ENCODE data around the gene MMRN1. TPM values are rescaled to one million over a fixed set of nuclear protein-coding genes. Genes with fewer than 3 reads are reported as not detected.

Gene MMRN1
- total RNA-seq, 1 donor = not detected

DNA sequence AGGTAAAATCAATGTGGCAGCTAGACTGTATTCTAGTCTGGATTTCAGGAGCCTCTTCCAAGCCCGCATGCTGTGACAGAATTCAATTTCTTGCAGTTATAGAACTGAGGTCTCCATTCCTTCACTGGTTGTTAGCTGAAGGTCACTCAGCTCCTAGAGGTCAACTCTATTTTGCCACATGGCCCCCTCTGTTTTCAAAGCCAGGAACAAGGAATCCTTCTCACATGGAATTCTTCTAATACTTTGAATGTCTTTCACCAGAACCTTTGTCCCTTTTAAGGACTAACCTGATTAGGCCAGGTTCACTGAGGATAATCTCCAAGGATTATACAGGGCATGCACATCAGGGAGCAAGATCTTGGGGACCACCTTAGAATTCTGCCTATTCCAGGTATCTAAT is 23.4 kb upstream of the MMRN1 start:
- Histone ChIP-seq H3K9me3 (ENCODE audit: low read depth, low read length) (no peaks in the 10 kb centered on the region), H4K20me1 (ENCODE audit: insufficient read depth, low read length) (no peaks in the 10 kb centered on the region), H3K36me3 (ENCODE audit: insufficient read depth, low read length) (no peaks in the 10 kb centered on the region), H3K4me3 (ENCODE audit: insufficient read depth, low read length) (no peak overlapping the region), H3K4me2 (ENCODE audit: insufficient read depth, low read length) (no peak overlapping the region), H3K27me3 (ENCODE audit: insufficient read depth, low read length) (no peaks in the 10 kb centered on the region), H3K4me1 (ENCODE audit: insufficient read depth, low read length) (no peaks in the 10 kb centered on the region), H3K27ac (ENCODE audit: low read depth, low read length) (no peak overlapping the region), H2AFZ (ENCODE audit: low read length) (no peak overlapping the region), H3K79me2 (ENCODE audit: insufficient read depth, low read length) (no peaks in the 10 kb centered on the region)
- no peak for TF ChIP-seq CTCF (IDR thresholded peaks at IDR 0.05; ENCODE audit: extremely low read depth, low read depth, low read length)
- DNase-seq (ENCODE audit: insufficient read length, low spot score, missing footprints) = no peak

DNA sequence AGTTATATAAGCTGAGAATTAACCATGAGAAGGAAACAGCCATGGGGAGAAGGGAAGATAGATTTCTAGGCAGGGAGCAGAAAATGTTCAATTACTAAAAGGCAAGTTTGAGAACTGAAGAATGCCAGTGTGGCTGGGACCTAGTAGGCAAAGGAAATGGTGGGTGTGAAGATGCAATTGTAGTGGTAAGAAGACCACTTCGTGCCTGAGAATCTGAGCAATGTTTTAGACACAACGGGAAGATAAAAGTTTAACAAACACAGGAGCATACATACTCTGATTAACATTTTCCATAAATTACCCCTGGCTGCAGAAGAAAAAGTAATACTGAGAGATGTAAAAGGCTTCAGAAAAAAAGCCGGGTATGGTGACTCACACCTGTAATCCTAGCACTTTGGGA is 18.1 kb upstream of the MMRN1 start:
- H3K4me3 ChIP-seq (ENCODE audit: insufficient read depth, low read length) = no peak overlapping the region
- H2AFZ ChIP-seq (ENCODE audit: low read length) = no peak overlapping the region
- no peaks in the 10 kb centered on the region for H3K4me1 ChIP-seq (ENCODE audit: insufficient read depth, low read length)
- no peak for TF ChIP-seq CTCF (IDR thresholded peaks at IDR 0.05; ENCODE audit: extremely low read depth, low read depth, low read length)
- DNase-seq (ENCODE audit: insufficient read length, low spot score, missing footprints) = no peak
- H3K36me3 ChIP-seq (ENCODE audit: insufficient read depth, low read length) = no peaks in the 10 kb centered on the region
- H3K27me3 ChIP-seq (ENCODE audit: insufficient read depth, low read length) = no peaks in the 10 kb centered on the region
- no peak overlapping the region for H3K27ac ChIP-seq (ENCODE audit: low read depth, low read length)
- H3K4me2 ChIP-seq (ENCODE audit: insufficient read depth, low read length) = no peak overlapping the region
- no peaks in the 10 kb centered on the region for H3K79me2 ChIP-seq (ENCODE audit: insufficient read depth, low read length)
- no peaks in the 10 kb centered on the region for H4K20me1 ChIP-seq (ENCODE audit: insufficient read depth, low read length)
- no peaks in the 10 kb centered on the region for H3K9me3 ChIP-seq (ENCODE audit: low read depth, low read length)

DNA sequence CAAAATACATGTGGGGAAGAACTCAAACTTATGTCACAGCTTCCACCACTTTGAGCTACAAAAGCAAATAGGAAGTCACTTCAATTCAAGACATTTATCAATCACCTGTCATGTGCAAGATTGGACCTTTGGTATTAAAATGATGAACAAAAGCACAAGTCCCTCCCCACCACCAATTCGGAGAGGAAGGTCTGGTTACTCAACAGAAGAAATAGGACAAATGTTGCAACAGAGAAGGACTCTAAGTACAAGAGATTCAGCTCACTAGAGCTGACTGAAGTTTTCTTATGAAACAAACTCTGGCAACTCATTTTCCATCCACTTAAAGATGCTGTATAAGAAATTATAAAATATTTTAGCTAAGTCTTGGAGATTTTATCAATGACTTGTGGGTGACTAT is 16.0 kb upstream of the MMRN1 start:
- no peak overlapping the region for H2AFZ ChIP-seq (ENCODE audit: low read length)
- H3K36me3 ChIP-seq (ENCODE audit: insufficient read depth, low read length) = no peaks in the 10 kb centered on the region
- no peak overlapping the region for H3K4me2 ChIP-seq (ENCODE audit: insufficient read depth, low read length)
- no peaks in the 10 kb centered on the region for H3K9me3 ChIP-seq (ENCODE audit: low read depth, low read length)
- no peak overlapping the region for H3K4me3 ChIP-seq (ENCODE audit: insufficient read depth, low read length)
- no peaks in the 10 kb centered on the region for H3K4me1 ChIP-seq (ENCODE audit: insufficient read depth, low read length)
- no peaks in the 10 kb centered on the region for H3K79me2 ChIP-seq (ENCODE audit: insufficient read depth, low read length)
- no peaks in the 10 kb centered on the region for H3K27me3 ChIP-seq (ENCODE audit: insufficient read depth, low read length)
- DNase-seq (ENCODE audit: insufficient read length, low spot score, missing footprints) = no peak
- no peak overlapping the region for H3K27ac ChIP-seq (ENCODE audit: low read depth, low read length)
- H4K20me1 ChIP-seq (ENCODE audit: insufficient read depth, low read length) = no peaks in the 10 kb centered on the region
- TF ChIP-seq CTCF (IDR thresholded peaks at IDR 0.05; ENCODE audit: extremely low read depth, low read depth, low read length) = no peak

DNA sequence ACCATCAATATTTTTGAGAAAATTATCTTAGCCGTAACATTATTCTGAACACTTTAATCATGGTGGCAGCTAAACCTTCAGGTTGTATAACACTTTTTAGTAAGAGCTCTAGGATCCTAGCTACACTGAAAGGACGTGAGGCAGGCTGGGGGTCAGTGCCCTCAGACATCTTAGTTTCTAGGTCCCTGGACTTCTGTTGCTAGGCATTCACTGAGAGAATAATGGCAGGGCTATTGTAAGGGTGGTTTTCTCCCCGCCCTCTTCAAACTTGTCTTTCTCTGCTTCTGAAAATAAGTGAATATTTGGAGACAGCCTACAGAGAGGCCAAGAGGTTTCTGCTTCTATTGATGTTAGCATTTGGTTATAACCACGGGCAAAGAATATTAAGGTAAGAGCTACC is 15.4 kb upstream of the MMRN1 start:
- no peak for DNase-seq (ENCODE audit: insufficient read length, low spot score, missing footprints)
- H3K27me3 ChIP-seq (ENCODE audit: insufficient read depth, low read length) = no peaks in the 10 kb centered on the region
- H3K27ac ChIP-seq (ENCODE audit: low read depth, low read length) = no peak overlapping the region
- no peaks in the 10 kb centered on the region for H3K79me2 ChIP-seq (ENCODE audit: insufficient read depth, low read length)
- H3K4me1 ChIP-seq (ENCODE audit: insufficient read depth, low read length) = no peaks in the 10 kb centered on the region
- no peak overlapping the region for H3K4me3 ChIP-seq (ENCODE audit: insufficient read depth, low read length)
- H2AFZ ChIP-seq (ENCODE audit: low read length) = no peak overlapping the region
- H3K36me3 ChIP-seq (ENCODE audit: insufficient read depth, low read length) = no peaks in the 10 kb centered on the region
- no peaks in the 10 kb centered on the region for H4K20me1 ChIP-seq (ENCODE audit: insufficient read depth, low read length)
- no peak overlapping the region for H3K4me2 ChIP-seq (ENCODE audit: insufficient read depth, low read length)
- no peak for TF ChIP-seq CTCF (IDR thresholded peaks at IDR 0.05; ENCODE audit: extremely low read depth, low read depth, low read length)
- no peaks in the 10 kb centered on the region for H3K9me3 ChIP-seq (ENCODE audit: low read depth, low read length)

All from osteoblast (primary cell).